HCT116 (cell line): ENCODE results near the gene SLFN11. TPM values are rescaled to one million over a fixed set of nuclear protein-coding genes. Genes with fewer than 3 reads are reported as not detected.

Experiments used
- ATAC-seq: fragments of 200-7000 bp; cut with Tn5 transposase; 2 replicates; pipeline ENCODE4 v1.9.1; 2020; ENCODE audit warnings: mild to moderate bottlenecking, moderate library complexity
- BruUV-seq: library from RNA; stranded (reverse); fragments of 400-500 nt; replicated peaks from 2 replicates; lab custom pipeline; 2021; lab: Mats Ljungman, UMichigan
- CTCF ChIA-PET: fragments of 300-600 bp; sonication (Branson Sonifier 250); formaldehyde crosslinking; loops from one replicate; lab custom pipeline; 2021; ENCODE audit warnings: antibody characterized with exemption; lab: Charles Lee
- POLR2A ChIA-PET: fragments of 300-600, 350-600 bp; sonication (Branson Sonifier 250); formaldehyde crosslinking; loops from one replicate; lab custom pipeline; 2021; ENCODE audit warnings: antibody characterized with exemption; lab: Charles Lee
- RAD21 ChIA-PET, 2 experiments: fragments of 300-600 bp; sonication (Branson Sonifier 250); formaldehyde crosslinking; loops; one replicate each; lab custom pipeline; 2023; ENCODE audit warnings: low total read pairs in 2 of 2; ENCODE audit not compliant: uncharacterized antibody in 2 of 2, unreplicated experiment in 2 of 2, low non-redundant PET in 1 of 2; lab: Charles Lee
- DNase-seq: peaks from one replicate; pipeline ENCODE4 v3.0.0-alpha.2; 2010; ENCODE audit warnings: low read depth, low spot score
- H2AFZ ChIP-seq: fragments of 200-600 bp; shearing (Covaris generic), sonication (generic); 2 replicates; pipeline ENCODE4 v1.6.1; 2017; ENCODE audit warnings: low read depth, mixed run types, mixed read lengths, antibody characterized with exemption, low read length; ENCODE audit not compliant: poor library complexity, severe bottlenecking
- H3K27ac ChIP-seq: 2 replicates; pipeline ENCODE4 v1.5.1; 2012; ENCODE audit warnings: low read depth, low read length
- H3K27me3 ChIP-seq: fragments of 200-600 bp; sonication (generic); 2 replicates; pipeline ENCODE4 v1.6.1; 2016; ENCODE audit warnings: mixed run types, low read length, mixed read lengths; ENCODE audit not compliant: insufficient read depth
- H3K36me3 ChIP-seq, 2 experiments: fragments of 200-500 bp in 1 of 2; fragments of 200-600 bp in 1 of 2; sonication (Bioruptor generic) in 1 of 2; sonication (generic) in 1 of 2; 2 replicates each; pipeline versions ENCODE4 v1.5.1 to v1.6.1; 2014 to 2016; ENCODE audit warnings: low read length in 2 of 2, inconsistent platforms in 1 of 2, mixed read lengths in 1 of 2, mixed run types in 1 of 2; ENCODE audit not compliant: insufficient read depth in 2 of 2, control insufficient read depth in 1 of 2
- H3K4me1 ChIP-seq, 2 experiments: fragments of 200-600 bp in 1 of 2; sonication (generic) in 1 of 2; 2 replicates each; pipeline versions ENCODE4 v1.5.1 to v1.6.1; 2012 to 2017; ENCODE audit warnings: low read length in 2 of 2, inconsistent platforms in 1 of 2, mild to moderate bottlenecking in 1 of 2, mixed read lengths in 1 of 2, mixed run types in 1 of 2, moderate library complexity in 1 of 2; ENCODE audit not compliant: insufficient read depth in 2 of 2, control insufficient read depth in 1 of 2
- H3K4me2 ChIP-seq: fragments of 200-600 bp; sonication (generic); 2 replicates; pipeline ENCODE4 v1.6.1; 2017; ENCODE audit warnings: mixed run types, low read length, mixed read lengths
- H3K4me3 ChIP-seq, 2 experiments: fragments of 200-600 bp in 1 of 2; sonication (generic) in 1 of 2; replicated peaks in 1 of 2; 2 replicates each; pipeline ENCODE4 v1.5.1; 2011 to 2016; ENCODE audit warnings: low read length in 2 of 2, control low read depth in 1 of 2, low read depth in 1 of 2, mild to moderate bottlenecking in 1 of 2, mixed read lengths in 1 of 2, mixed run types in 1 of 2
- H3K79me2 ChIP-seq: fragments of 200-600 bp; sonication (generic); 2 replicates; pipeline ENCODE4 v1.6.1; 2017; ENCODE audit warnings: mild to moderate bottlenecking, mixed run types, low read length, moderate library complexity, mixed read lengths; ENCODE audit not compliant: insufficient read depth
- H3K9ac ChIP-seq: fragments of 200-600 bp; sonication (generic); 2 replicates; pipeline ENCODE4 v1.6.1; 2016; ENCODE audit warnings: low read length, mixed read lengths
- H3K9me2 ChIP-seq: fragments of 200-600 bp; sonication (generic), shearing (Covaris generic); 2 replicates; pipeline ENCODE4 v1.6.1; 2017; ENCODE audit warnings: mixed run types, mild to moderate bottlenecking, moderate library complexity; ENCODE audit not compliant: insufficient read depth
- H3K9me3 ChIP-seq, 2 experiments: fragments of 200-500 bp in 1 of 2; fragments of 200-600 bp in 1 of 2; sonication (Bioruptor generic) in 1 of 2; sonication (generic) in 1 of 2; 2 replicates each; pipeline ENCODE4 v1.6.1; 2014 to 2017; ENCODE audit warnings: low read length in 2 of 2, mixed read lengths in 2 of 2, inconsistent platforms in 1 of 2, low read depth in 1 of 2, mild to moderate bottlenecking in 1 of 2, mixed run types in 1 of 2, moderate library complexity in 1 of 2; ENCODE audit not compliant: control insufficient read depth in 1 of 2, insufficient read depth in 1 of 2
- H4K20me1 ChIP-seq: fragments of 200-600 bp; sonication (generic), shearing (Covaris generic); 2 replicates; pipeline ENCODE4 v1.6.1; 2017; ENCODE audit warnings: mixed run types, mild to moderate bottlenecking, moderate library complexity; ENCODE audit not compliant: insufficient read depth
- CBX3 ChIP-seq: IDR thresholded peaks from 2 replicates; pipeline ENCODE4 v1.6.1; 2012; ENCODE audit warnings: low read depth
- CEBPB ChIP-seq: IDR thresholded peaks from 2 replicates; pipeline ENCODE4 v1.6.1; 2012; ENCODE audit warnings: low read depth
- EGR1 ChIP-seq: IDR thresholded peaks from 2 replicates; pipeline ENCODE4 v1.6.1; 2012; ENCODE audit warnings: low read depth
- ELF1 ChIP-seq: IDR thresholded peaks from 2 replicates; pipeline ENCODE4 v1.6.1; 2012; ENCODE audit warnings: low read depth, borderline replicate concordance
- EZH2 ChIP-seq: fragments of 200-600 bp; sonication (generic); IDR thresholded peaks from 2 replicates; pipeline ENCODE4 v1.6.1; 2017; ENCODE audit warnings: antibody characterized with exemption, mixed run types
- EZH2phosphoT487 ChIP-seq: fragments of 200-600 bp; IDR thresholded peaks from 2 replicates; pipeline ENCODE4 v1.6.1; 2018; ENCODE audit warnings: antibody characterized with exemption, borderline replicate concordance
- FOSL1 ChIP-seq: IDR thresholded peaks from 2 replicates; pipeline ENCODE4 v1.6.1; 2012; ENCODE audit warnings: low read depth
- JUND ChIP-seq: IDR thresholded peaks from 2 replicates; pipeline ENCODE4 v1.6.1; 2012
- POLR2A ChIP-seq: IDR thresholded peaks from 2 replicates; pipeline ENCODE4 v1.7.0; 2011; ENCODE audit warnings: borderline replicate concordance; ENCODE audit not compliant: insufficient read depth, insufficient read length; ENCODE audit errors: extremely low read depth
- POLR2AphosphoS5 ChIP-seq: IDR thresholded peaks from 2 replicates; pipeline ENCODE4 v1.6.1; 2011; ENCODE audit warnings: mild to moderate bottlenecking, low read depth, low read length, moderate library complexity
- SIN3A ChIP-seq: IDR thresholded peaks from 2 replicates; pipeline ENCODE4 v1.6.1; 2012; ENCODE audit warnings: low read depth
- SP1 ChIP-seq: IDR thresholded peaks from 2 replicates; pipeline ENCODE4 v1.6.1; 2012; ENCODE audit warnings: low read depth
- TCF7L2 ChIP-seq: IDR thresholded peaks from 2 replicates; pipeline ENCODE4 v1.7.0; 2011; ENCODE audit warnings: borderline replicate concordance, inconsistent platforms; ENCODE audit not compliant: insufficient read depth, insufficient read length; ENCODE audit errors: extremely low read depth
- YY1 ChIP-seq: IDR thresholded peaks from 2 replicates; pipeline ENCODE4 v1.6.1; 2011; ENCODE audit warnings: low read length, low read depth, moderate library complexity, mild to moderate bottlenecking; ENCODE audit not compliant: insufficient replicate concordance; ENCODE audit errors: extremely low read depth
- ZNF274 ChIP-seq: fragments of 200-500 bp; sonication (Bioruptor generic); IDR thresholded peaks from 2 replicates; pipeline ENCODE4 v1.6.1; 2014; ENCODE audit warnings: mild to moderate bottlenecking, low read depth, low read length, inconsistent platforms
- intact Hi-C: fragments of 100-400 bp; cut with micrococcal nuclease; formaldehyde crosslinking; loops from 2 replicates; pipeline ENCODE4 v1.10.0; 2022
- total RNA-seq: library from RNA; stranded (reverse); gene quantifications from one replicate; pipeline ENCODE4 v1.2.1, GENCODE V29; 2021; ENCODE audit not compliant: unreplicated experiment
- TF ChIP-seq, protein P1 (sequence below): IDR thresholded peaks from 2 replicates; pipeline ENCODE4 v1.6.1; 2012; ENCODE audit warnings: low read depth
- TF ChIP-seq, protein P2 (sequence below): IDR thresholded peaks from 2 replicates; pipeline ENCODE4 v1.6.1; 2012
- TF ChIP-seq, protein P3 (sequence below): IDR thresholded peaks from 2 replicates; pipeline ENCODE4 v1.6.1; 2011; ENCODE audit warnings: mild to moderate bottlenecking, low read length, moderate library complexity; ENCODE audit not compliant: insufficient replicate concordance; ENCODE audit errors: extremely low read depth
- TF ChIP-seq, protein P4 (sequence below): IDR thresholded peaks from 2 replicates; pipeline ENCODE4 v1.6.1; 2012

SLFN11 gene
- total RNA-seq, 1 experiment from 2014 or later, result not detected

DNA sequence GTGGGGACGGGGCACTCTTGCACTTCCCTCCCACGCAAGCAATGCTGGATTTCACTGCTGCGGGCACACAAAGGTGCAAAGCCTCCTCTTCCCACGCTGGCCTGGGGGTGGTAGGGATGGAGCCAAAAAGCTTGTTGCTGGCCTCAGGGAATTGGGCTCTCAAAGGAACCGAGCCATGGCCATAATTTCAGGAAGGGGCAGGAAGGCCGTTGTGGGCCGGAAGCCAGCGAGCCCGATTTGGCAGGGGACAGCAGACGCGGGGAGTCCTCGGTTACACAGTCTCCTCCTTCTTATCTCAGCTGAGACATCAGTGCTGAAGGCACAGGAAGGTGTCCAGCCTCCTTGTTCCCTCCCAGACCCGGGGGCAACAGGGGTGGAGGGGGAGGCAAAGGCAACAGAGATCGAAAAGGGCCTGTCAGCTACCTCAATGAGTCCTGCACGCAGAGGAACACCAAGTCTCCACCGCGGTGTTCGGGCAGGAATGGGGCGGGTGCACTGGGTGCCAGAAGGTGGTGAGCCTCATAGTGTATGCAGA lies 59.5 kb downstream of the SLFN11 start:
- Histone ChIP-seq H3K36me3 (no peaks in the 10 kb centered on the region), H4K20me1 (no peaks in the 10 kb centered on the region), H3K4me2 (no peak overlapping the region), H3K4me3 (no peak overlapping the region)
- CTCF ChIA-PET, result interaction anchor here (2.0 to 4.1 kb wide), 4 partner anchors 218 to 225 kb away, joined by 5 to 37 read pairs (median 10); no protein-coding TSS in a partner anchor
- no peak for TF ChIP-seq ZNF274
- TF ChIP-seq, protein P1, sequence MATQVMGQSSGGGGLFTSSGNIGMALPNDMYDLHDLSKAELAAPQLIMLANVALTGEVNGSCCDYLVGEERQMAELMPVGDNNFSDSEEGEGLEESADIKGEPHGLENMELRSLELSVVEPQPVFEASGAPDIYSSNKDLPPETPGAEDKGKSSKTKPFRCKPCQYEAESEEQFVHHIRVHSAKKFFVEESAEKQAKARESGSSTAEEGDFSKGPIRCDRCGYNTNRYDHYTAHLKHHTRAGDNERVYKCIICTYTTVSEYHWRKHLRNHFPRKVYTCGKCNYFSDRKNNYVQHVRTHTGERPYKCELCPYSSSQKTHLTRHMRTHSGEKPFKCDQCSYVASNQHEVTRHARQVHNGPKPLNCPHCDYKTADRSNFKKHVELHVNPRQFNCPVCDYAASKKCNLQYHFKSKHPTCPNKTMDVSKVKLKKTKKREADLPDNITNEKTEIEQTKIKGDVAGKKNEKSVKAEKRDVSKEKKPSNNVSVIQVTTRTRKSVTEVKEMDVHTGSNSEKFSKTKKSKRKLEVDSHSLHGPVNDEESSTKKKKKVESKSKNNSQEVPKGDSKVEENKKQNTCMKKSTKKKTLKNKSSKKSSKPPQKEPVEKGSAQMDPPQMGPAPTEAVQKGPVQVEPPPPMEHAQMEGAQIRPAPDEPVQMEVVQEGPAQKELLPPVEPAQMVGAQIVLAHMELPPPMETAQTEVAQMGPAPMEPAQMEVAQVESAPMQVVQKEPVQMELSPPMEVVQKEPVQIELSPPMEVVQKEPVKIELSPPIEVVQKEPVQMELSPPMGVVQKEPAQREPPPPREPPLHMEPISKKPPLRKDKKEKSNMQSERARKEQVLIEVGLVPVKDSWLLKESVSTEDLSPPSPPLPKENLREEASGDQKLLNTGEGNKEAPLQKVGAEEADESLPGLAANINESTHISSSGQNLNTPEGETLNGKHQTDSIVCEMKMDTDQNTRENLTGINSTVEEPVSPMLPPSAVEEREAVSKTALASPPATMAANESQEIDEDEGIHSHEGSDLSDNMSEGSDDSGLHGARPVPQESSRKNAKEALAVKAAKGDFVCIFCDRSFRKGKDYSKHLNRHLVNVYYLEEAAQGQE, result no peak
- no peak for TF ChIP-seq YY1
- TF ChIP-seq EGR1, result no peak
- TF ChIP-seq, protein P2, sequence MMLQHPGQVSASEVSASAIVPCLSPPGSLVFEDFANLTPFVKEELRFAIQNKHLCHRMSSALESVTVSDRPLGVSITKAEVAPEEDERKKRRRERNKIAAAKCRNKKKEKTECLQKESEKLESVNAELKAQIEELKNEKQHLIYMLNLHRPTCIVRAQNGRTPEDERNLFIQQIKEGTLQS, result no peak
- TF ChIP-seq EZH2, result no peak
- no peak for TF ChIP-seq SP1
- TF ChIP-seq FOSL1, result no peak
- TF ChIP-seq JUND, result no peak
- TF ChIP-seq, protein P3, sequence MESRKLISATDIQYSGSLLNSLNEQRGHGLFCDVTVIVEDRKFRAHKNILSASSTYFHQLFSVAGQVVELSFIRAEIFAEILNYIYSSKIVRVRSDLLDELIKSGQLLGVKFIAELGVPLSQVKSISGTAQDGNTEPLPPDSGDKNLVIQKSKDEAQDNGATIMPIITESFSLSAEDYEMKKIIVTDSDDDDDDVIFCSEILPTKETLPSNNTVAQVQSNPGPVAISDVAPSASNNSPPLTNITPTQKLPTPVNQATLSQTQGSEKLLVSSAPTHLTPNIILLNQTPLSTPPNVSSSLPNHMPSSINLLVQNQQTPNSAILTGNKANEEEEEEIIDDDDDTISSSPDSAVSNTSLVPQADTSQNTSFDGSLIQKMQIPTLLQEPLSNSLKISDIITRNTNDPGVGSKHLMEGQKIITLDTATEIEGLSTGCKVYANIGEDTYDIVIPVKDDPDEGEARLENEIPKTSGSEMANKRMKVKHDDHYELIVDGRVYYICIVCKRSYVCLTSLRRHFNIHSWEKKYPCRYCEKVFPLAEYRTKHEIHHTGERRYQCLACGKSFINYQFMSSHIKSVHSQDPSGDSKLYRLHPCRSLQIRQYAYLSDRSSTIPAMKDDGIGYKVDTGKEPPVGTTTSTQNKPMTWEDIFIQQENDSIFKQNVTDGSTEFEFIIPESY, result no peak
- no peak for TF ChIP-seq ELF1
- no peak for TF ChIP-seq SIN3A
- TF ChIP-seq POLR2A, result no peak
- TF ChIP-seq POLR2AphosphoS5, result no peak
- no peak for TF ChIP-seq TCF7L2
- TF ChIP-seq, protein P4, sequence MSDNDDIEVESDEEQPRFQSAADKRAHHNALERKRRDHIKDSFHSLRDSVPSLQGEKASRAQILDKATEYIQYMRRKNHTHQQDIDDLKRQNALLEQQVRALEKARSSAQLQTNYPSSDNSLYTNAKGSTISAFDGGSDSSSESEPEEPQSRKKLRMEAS, result no peak
- no peak for TF ChIP-seq CEBPB
- no peak for TF ChIP-seq CBX3
- no peak for TF ChIP-seq EZH2phosphoT487
- TF ChIP-seq, all 23 proteins: peak for 0
- ATAC-seq (no peak), DNase-seq (no peak)
- Histone ChIP-seq H2AFZ (no peak overlapping the region), H3K9ac (no peak overlapping the region), H3K4me1 (peaks cover 5 to 9% of the 10 kb centered on the region in 2 experiments; a peak in 3 of 4 replicates), H3K9me2 (no peaks in the 10 kb centered on the region), H3K9me3 (no peaks in the 10 kb centered on the region), H3K27ac (no peak overlapping the region), H3K27me3 (0 out of 2 replicates have a peak, but pooled peaks cover 13% of the 10 kb centered on the region), H3K79me2 (no peaks in the 10 kb centered on the region)
- POLR2A ChIA-PET, result no interaction called here
- intact Hi-C loops, result loop anchor here (5.0 to 10.0 kb wide), 2 partner anchors 139 to 433 kb away; no protein-coding TSS in a partner anchor
- no TSS peak for BruUV-seq
- RAD21 ChIA-PET, result no interaction called here
